ENCODE data around the gene MKI67.

Gene MKI67

GRCh38 chr10:128064108-128064969, 61.9 kb downstream of the MKI67 start:
- Histone ChIP-seq H4K20me1 (ENCODE audit: control insufficient read depth, insufficient read depth, low read depth, low read length) (no peaks in the 10 kb centered on the region), H3K79me2 (ENCODE audit: control insufficient read depth, low read length) (no peaks in the 10 kb centered on the region), H3K9me3 (ENCODE audit: control insufficient read depth, insufficient read depth, low read length) (no peaks in the 10 kb centered on the region), H3K4me1 (ENCODE audit: control insufficient read depth, low read length) (peaks cover 55% of the 10 kb centered on the region), H3K27ac (ENCODE audit: low read depth, low read length) (peak overlapping the region; percentile 70), H3K27me3 (ENCODE audit: control insufficient read depth, low read length) (no peaks in the 10 kb centered on the region), H3K9me2 (replicated peaks; ENCODE audit: control insufficient read depth, low read length) (no peaks in the 10 kb centered on the region), H3F3A (ENCODE audit: control insufficient read depth, insufficient read depth) (peaks cover 20% of the 10 kb centered on the region), H3K36me3 (ENCODE audit: control insufficient read depth, low read length) (peaks cover 52% of the 10 kb centered on the region), H3K4me2 (ENCODE audit: low read length) (peak overlapping the region; percentile 76), H3K4me3 (ENCODE audit: low read length) (peak overlapping the region; percentile 51)
- no peak for TF ChIP-seq EZH2phosphoT487 (IDR thresholded peaks at IDR 0.05; ENCODE audit: borderline replicate concordance, low read length)
- TF ChIP-seq CTCF (IDR thresholded peaks at IDR 0.05; ENCODE audit: low read depth, low read length, poor library complexity, severe bottlenecking) = no peak

GRCh38 chr10:128063736-128064107, 62.5 kb downstream of the MKI67 start:
- Histone ChIP-seq H3K36me3 (ENCODE audit: control insufficient read depth, low read length) (peaks cover 52% of the 10 kb centered on the region), H3K4me3 (ENCODE audit: low read length) (peak overlapping the region; percentile 51), H3K79me2 (ENCODE audit: control insufficient read depth, low read length) (no peaks in the 10 kb centered on the region), H3K9me2 (replicated peaks; ENCODE audit: control insufficient read depth, low read length) (no peaks in the 10 kb centered on the region), H3K9me3 (ENCODE audit: control insufficient read depth, insufficient read depth, low read length) (no peaks in the 10 kb centered on the region), H4K20me1 (ENCODE audit: control insufficient read depth, insufficient read depth, low read depth, low read length) (no peaks in the 10 kb centered on the region), H3F3A (ENCODE audit: control insufficient read depth, insufficient read depth) (peaks cover 20% of the 10 kb centered on the region), H3K27me3 (ENCODE audit: control insufficient read depth, low read length) (no peaks in the 10 kb centered on the region), H3K4me1 (ENCODE audit: control insufficient read depth, low read length) (peaks cover 56% of the 10 kb centered on the region), H3K4me2 (ENCODE audit: low read length) (peak overlapping the region; percentile 76), H3K27ac (ENCODE audit: low read depth, low read length) (peak overlapping the region; percentile 70)
- TF ChIP-seq CTCF (IDR thresholded peaks at IDR 0.05; ENCODE audit: low read depth, low read length, poor library complexity, severe bottlenecking) = no peak
- no peak for TF ChIP-seq EZH2phosphoT487 (IDR thresholded peaks at IDR 0.05; ENCODE audit: borderline replicate concordance, low read length)

GRCh38 chr10:128062881-128063563, 63.2 kb downstream of the MKI67 start:
- no peaks in the 10 kb centered on the region for H4K20me1 ChIP-seq (ENCODE audit: control insufficient read depth, insufficient read depth, low read depth, low read length)
- peak overlapping the region; percentile 51 for H3K4me3 ChIP-seq (ENCODE audit: low read length)
- no peaks in the 10 kb centered on the region for H3K9me2 ChIP-seq (replicated peaks; ENCODE audit: control insufficient read depth, low read length)
- peak overlapping the region; percentile 70 for H3K27ac ChIP-seq (ENCODE audit: low read depth, low read length)
- peaks cover 51% of the 10 kb centered on the region for H3K36me3 ChIP-seq (ENCODE audit: control insufficient read depth, low read length)
- H3K9me3 ChIP-seq (ENCODE audit: control insufficient read depth, insufficient read depth, low read length) = no peaks in the 10 kb centered on the region
- no peaks in the 10 kb centered on the region for H3K27me3 ChIP-seq (ENCODE audit: control insufficient read depth, low read length)
- H3K79me2 ChIP-seq (ENCODE audit: control insufficient read depth, low read length) = no peaks in the 10 kb centered on the region
- peak overlapping the region; percentile 76 for H3K4me2 ChIP-seq (ENCODE audit: low read length)
- TF ChIP-seq CTCF (IDR thresholded peaks at IDR 0.05; ENCODE audit: low read depth, low read length, poor library complexity, severe bottlenecking) = no peak
- peaks cover 20% of the 10 kb centered on the region for H3F3A ChIP-seq (ENCODE audit: control insufficient read depth, insufficient read depth)
- peaks cover 59% of the 10 kb centered on the region for H3K4me1 ChIP-seq (ENCODE audit: control insufficient read depth, low read length)

All from DOHH2 (cell line).